Transverse colon (tissue), 4 donors: Measurements from ENCODE around the gene VSIG2. TPM values are rescaled to one million over a fixed set of nuclear protein-coding genes. Genes with fewer than 3 reads are reported as not detected.

Experiments used
- DNase-seq: peaks from one replicate; pipeline ENCODE4 v3.0.0-alpha.2; 2019
- H3K27ac ChIP-seq, 4 donors: fragments of 200-600 bp; sonication (generic); 2 replicates each; pipeline ENCODE4 v1.5.1; 2016 to 2018; ENCODE audit warnings: inconsistent platforms in 4 of 4
- H3K27me3 ChIP-seq: fragments of 200-600 bp; sonication (generic); 2 replicates; pipeline ENCODE4 v1.5.1; 2017; ENCODE audit warnings: inconsistent platforms
- H3K36me3 ChIP-seq, 4 donors: fragments of 200-600 bp; sonication (generic); 2 replicates each; pipeline ENCODE4 v1.5.1; 2017 to 2019; ENCODE audit warnings: inconsistent platforms in 4 of 4
- H3K4me1 ChIP-seq, 4 donors: fragments of 200-600 bp; sonication (generic); 2 replicates each; pipeline ENCODE4 v1.5.1; 2017 to 2020; ENCODE audit warnings: inconsistent platforms in 4 of 4
- H3K4me3 ChIP-seq, 4 donors: fragments of 200-600 bp; sonication (generic); 1 replicate in 1 of 4; 2 replicates in 3 of 4; pipeline versions ENCODE4 v1.5.1 to v1.6.1; 2017 to 2019; ENCODE audit warnings: inconsistent platforms in 4 of 4
- H3K9me3 ChIP-seq, 2 donors: fragments of 200-600 bp; sonication (generic); 2 replicates each; pipeline ENCODE4 v1.5.1; 2017 to 2019; ENCODE audit warnings: inconsistent platforms in 2 of 2
- CTCF ChIP-seq, 5 experiments: fragments of 200-600 bp in 3 of 5; fragments of 450-650 bp in 2 of 5; sonication (generic) in 3 of 5; IDR thresholded peaks; 1 replicate in 2 of 5; 2 replicates in 3 of 5; pipeline ENCODE4 v1.5.1; 2016 to 2017; ENCODE audit warnings: antibody characterized with exemption in 5 of 5, inconsistent platforms in 3 of 5, mild to moderate bottlenecking in 2 of 5, moderate library complexity in 1 of 5
- EP300 ChIP-seq: sonication (generic); formaldehyde crosslinking; IDR thresholded peaks from one replicate; pipeline ENCODE4 v1.6.1; 2017; ENCODE audit warnings: antibody characterized with exemption, low read depth
- POLR2A ChIP-seq: fragments of 450-650 bp; IDR thresholded peaks from one replicate; pipeline ENCODE4 v1.6.1; 2016; ENCODE audit warnings: antibody characterized with exemption, mild to moderate bottlenecking, moderate library complexity
- POLR2AphosphoS5 ChIP-seq, 3 donors: sonication (generic); formaldehyde crosslinking; IDR thresholded peaks; one replicate each; pipeline ENCODE4 v1.6.1; 2016; ENCODE audit warnings: antibody characterized with exemption in 3 of 3
- WGBS, 2 donors: methylation state at CpG; one replicate each; pipeline ENCODE4 v1.1.5; 2018; ENCODE audit warnings: low coverage in 1 of 2; 5-methylcytosine and 5-hydroxymethylcytosine counted together
- in situ Hi-C, 4 donors: fragments of 200-750 bp; cut with MboI; loops; one replicate each; pipeline versions ENCODE4 v1.15.0 to v1.15.1; 2017; ENCODE audit warnings: low sequenced_read_pairs in 3 of 4, low pct_ligation_motif_present in 1 of 4, low pct_unique_long_range_greater_than_20kb in 1 of 4
- intact Hi-C: fragments of 100-400 bp; cut with DNase I; formaldehyde crosslinking; loops from one replicate; pipeline ENCODE4 v1.15.1; 2023; ENCODE audit warnings: low total_unique reads
- total RNA-seq, 4 donors: library from RNA; depleted of rRNA; stranded (reverse); fragments of >200 nt; gene quantifications; one replicate each; pipeline ENCODE4 v1.1.0, GENCODE V29; 2016

Gene VSIG2
- total RNA-seq, 4 donors from 2014 or later: 91.3 to 160 (median 108) TPM

DNA sequence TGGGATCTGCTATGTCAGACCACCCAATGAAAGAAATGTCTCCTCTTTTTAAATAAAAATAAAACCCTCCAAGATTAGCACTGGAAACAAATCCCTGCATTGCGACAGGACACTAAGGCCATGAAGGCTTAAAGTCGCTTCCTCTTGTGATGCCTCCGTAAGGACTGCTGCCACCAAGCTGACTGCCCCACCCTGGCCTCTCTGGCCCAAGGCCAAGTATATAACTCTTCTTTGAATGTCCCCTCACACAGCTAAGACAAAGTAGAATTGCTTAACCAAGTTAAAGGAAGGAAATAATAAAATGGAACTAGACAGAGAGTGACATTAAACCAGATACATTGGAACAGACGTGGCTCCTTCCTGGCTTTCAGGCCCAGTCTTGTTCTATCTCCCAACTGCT lies 19.8 kb downstream of the VSIG2 start:
- TF ChIP-seq EP300 (no peak), POLR2A (no peak), POLR2AphosphoS5 (IDR thresholded peaks at IDR 0.05) (no peak), CTCF (IDR thresholded peaks at IDR 0.05) (no peak)
- H3K4me1 ChIP-seq: peaks cover 0 to 5% (median 0%) of the 10 kb centered on the region in 4 donors
- H3K4me3 ChIP-seq: no peak overlapping the region
- in situ Hi-C loops: no loop called here
- H3K36me3 ChIP-seq: no peaks in the 10 kb centered on the region
- no peak for DNase-seq
- H3K27ac ChIP-seq: no peak overlapping the region
- WGBS, 2 donors: 77 to 83% methylated on average over 4 of the region's 4 CpGs
- no peaks in the 10 kb centered on the region for H3K9me3 ChIP-seq
- H3K27me3 ChIP-seq: no peaks in the 10 kb centered on the region
- intact Hi-C loops: no loop called here

GRCh38 chr11:124729571-124729970 lies 22.5 kb downstream of the VSIG2 start:
- TF ChIP-seq CTCF (IDR thresholded peaks at IDR 0.05) (no peak), POLR2AphosphoS5 (IDR thresholded peaks at IDR 0.05) (no peak), POLR2A (no peak), EP300 (no peak)
- Histone ChIP-seq H3K4me1 (peaks cover 4 to 19% (median 6%) of the 10 kb centered on the region in 4 donors), H3K27ac (no peak overlapping the region), H3K9me3 (no peaks in the 10 kb centered on the region), H3K4me3 (no peak overlapping the region), H3K27me3 (no peaks in the 10 kb centered on the region), H3K36me3 (no peaks in the 10 kb centered on the region)
- intact Hi-C loops: no loop called here
- WGBS, 2 donors: 91 to 96% methylated on average over 4 of the region's 4 CpGs
- in situ Hi-C loops: no loop called here
- no peak for DNase-seq

- peaks cover 2% of the 10 kb centered on the region for H3K27me3 ChIP-seq
- no peak overlapping the region for H3K4me3 ChIP-seq
- 88% methylated on average over 2 of the region's 2 CpGs; no CpG with 5 or more reads in 1 of the 2 donors for WGBS, 2 donors
- no peaks in the 10 kb centered on the region for H3K36me3 ChIP-seq
- intact Hi-C loops (no loop called here), in situ Hi-C loops (no loop called here)
- no peak for DNase-seq
- peaks cover 4 to 22% (median 6%) of the 10 kb centered on the region in 4 donors for H3K4me1 ChIP-seq
- no peak overlapping the region for H3K27ac ChIP-seq
- TF ChIP-seq POLR2A: no peak
- TF ChIP-seq POLR2AphosphoS5 (IDR thresholded peaks at IDR 0.05): no peak
- TF ChIP-seq EP300: no peak
- no peak for TF ChIP-seq CTCF (IDR thresholded peaks at IDR 0.05)
- H3K9me3 ChIP-seq: no peaks in the 10 kb centered on the region
Observed at GRCh38 chr11:124728134-124728533, 23.9 kb downstream of the VSIG2 start.

- DNase-seq: no peak
- in situ Hi-C loops: no loop called here
- Histone ChIP-seq H3K4me1 (peaks cover 4 to 22% (median 6%) of the 10 kb centered on the region in 4 donors), H3K9me3 (no peaks in the 10 kb centered on the region), H3K27ac (no peak overlapping the region), H3K27me3 (peaks cover 2% of the 10 kb centered on the region), H3K4me3 (no peak overlapping the region), H3K36me3 (no peaks in the 10 kb centered on the region)
- whole genome bisulfite sequencing, 2 donors: 78 to 82% methylated on average over 4 of the region's 4 CpGs
- TF ChIP-seq CTCF (IDR thresholded peaks at IDR 0.05): no peak
- TF ChIP-seq EP300: no peak
- TF ChIP-seq POLR2A: no peak
- no peak for TF ChIP-seq POLR2AphosphoS5 (IDR thresholded peaks at IDR 0.05)
- intact Hi-C loops: no loop called here
Observed at GRCh38 chr11:124727474-124727873, 24.6 kb downstream of the VSIG2 start.
